GM18505 (cell line): ENCODE results near the gene MAB21L4.

Experiments
- ATAC-seq: cut with Tn5 transposase; IDR thresholded peaks from one replicate; pipeline ENCODE4 v1.9.1; 2021; ENCODE audit not compliant: unreplicated experiment
- POLR2A ChIP-seq: IDR thresholded peaks from 4 replicates; pipeline ENCODE4 v1.6.1; 2011; ENCODE audit warnings: borderline replicate concordance; ENCODE audit not compliant: insufficient read depth, insufficient read length; ENCODE audit errors: extremely low read depth

MAB21L4 gene

GRCh38 chr2:240869956-240870875 is 25.7 kb downstream of the MAB21L4 start:
- no peak for TF ChIP-seq POLR2A
- ATAC-seq, result no peak

- no peak for TF ChIP-seq POLR2A
- ATAC-seq, result no peak
These were observed 26.6 kb downstream of the MAB21L4 start for GRCh38 chr2:240869109-240869955.

GRCh38 chr2:240868286-240869108 is 27.5 kb downstream of the MAB21L4 start, which contains the start of gene AGXT:
Gene AGXT, plus strand, starts transcription at chr2:240868824. Its CDS starts 42 bp downstream, at chr2:240868866.
- no peak for TF ChIP-seq POLR2A
- no peak for ATAC-seq

GRCh38 chr2:240865391-240865790 is 30.6 kb downstream of the MAB21L4 start:
- TF ChIP-seq POLR2A, result no peak
- ATAC-seq, result no peak

GRCh38 chr2:240864475-240864874 is 31.5 kb downstream of the MAB21L4 start:
- ATAC-seq, result no peak
- TF ChIP-seq POLR2A, result no peak

GRCh38 chr2:240861547-240861946 is 34.4 kb downstream of the MAB21L4 start:
- ATAC-seq, result no peak
- TF ChIP-seq POLR2A, result no peak

GRCh38 chr2:240858871-240859270 is 37.1 kb downstream of the MAB21L4 start:
- TF ChIP-seq POLR2A, result no peak
- ATAC-seq, result no peak

- ATAC-seq, result no peak
- no peak for TF ChIP-seq POLR2A
These were observed 37.6 kb downstream of the MAB21L4 start for GRCh38 chr2:240858321-240858720.

- no peak for ATAC-seq
- TF ChIP-seq POLR2A, result no peak
These were observed 38.6 kb downstream of the MAB21L4 start for GRCh38 chr2:240857039-240858008.

- no peak for TF ChIP-seq POLR2A
- ATAC-seq, result no peak
These were observed 39.6 kb downstream of the MAB21L4 start for GRCh38 chr2:240856151-240856980.

GRCh38 chr2:240855670-240856069 is 40.3 kb downstream of the MAB21L4 start:
- no peak for ATAC-seq
- TF ChIP-seq POLR2A, result no peak
